A549 (cell line): ENCODE results near the gene CDKN1B. TPM values are rescaled to one million over a fixed set of nuclear protein-coding genes. Genes with fewer than 3 reads are reported as not detected.

Experiments used
- ATAC-seq, 2 experiments: fragments of 200-7000 bp in 1 of 2; fragments of >200 bp in 1 of 2; cut with Nextera tagmentation in 1 of 2; cut with Tn5 transposase in 1 of 2; 3 replicates each; pipeline versions ENCODE4 v1.8.0 to v1.9.1; 2018 to 2020; ENCODE audit warnings: mild to moderate bottlenecking in 1 of 2, moderate library complexity in 1 of 2
- CTCF ChIA-PET: fragments of 300-600 bp; sonication (Branson Sonifier 250); formaldehyde crosslinking; extraction: SDS; loops from one replicate; lab custom pipeline; 2021; ENCODE audit warnings: antibody characterized with exemption, inconsistent platforms; lab: Yijun Ruan, JAX
- POLR2A ChIA-PET: fragments of 350-600 bp; formaldehyde crosslinking; extraction: SDS; loops from one replicate; lab custom pipeline; 2021; ENCODE audit warnings: antibody characterized with exemption, inconsistent platforms; lab: Yijun Ruan, JAX
- DNase-seq, 2 experiments: peaks; one replicate each; pipeline versions ENCODE4 v3.0.0 to v3.0.0-alpha.2; 2011 to 2016; ENCODE audit warnings: low read depth in 1 of 2, low spot score in 1 of 2
- FAIRE-seq: peaks from 2 replicates; lab custom pipeline; 2011; peaks lifted over from hg19 to GRCh38; lab: Jason Lieb, UNC
- H3K27ac ChIP-seq, 2 experiments: fragments of >200 bp; sonication (Bioruptor Twin); formaldehyde crosslinking; 3 replicates each; pipeline ENCODE4 v1.5.1; 2016 to 2017
- H3K4me1 ChIP-seq: fragments of >200 bp; sonication (Bioruptor Twin); formaldehyde crosslinking; 3 replicates; pipeline ENCODE4 v1.6.1; 2016
- H3K4me2 ChIP-seq: fragments of >200 bp; sonication (Bioruptor Twin); formaldehyde crosslinking; 3 replicates; pipeline ENCODE4 v1.6.1; 2016
- H3K4me3 ChIP-seq: fragments of >200 bp; sonication (Bioruptor Twin); formaldehyde crosslinking; 3 replicates; pipeline ENCODE4 v1.5.1; 2016
- H3K9me3 ChIP-seq: fragments of >200 bp; sonication (Bioruptor Twin); formaldehyde crosslinking; 3 replicates; pipeline ENCODE4 v1.6.1; 2016
- BHLHE40 ChIP-seq: IDR thresholded peaks from 2 replicates; pipeline ENCODE4 v1.6.1; 2012; ENCODE audit warnings: low read depth, low read length, inconsistent platforms
- CBX8 ChIP-seq: fragments of 200-600 bp; sonication (generic); IDR thresholded peaks from 2 replicates; pipeline ENCODE4 v1.6.1; 2016
- CEBPB ChIP-seq, 2 experiments: fragments of >200 bp in 1 of 2; sonication (Bioruptor Twin) in 1 of 2; formaldehyde crosslinking in 1 of 2; IDR thresholded peaks; 2 replicates each; pipeline ENCODE4 v1.6.1; 2012 to 2016
- CHD2 ChIP-seq: fragments of 150-350 bp; IDR thresholded peaks from 2 replicates; pipeline ENCODE4 v1.6.1; 2014; ENCODE audit warnings: low read length; ENCODE audit not compliant: partially characterized antibody
- ESRRA ChIP-seq: fragments of 150-350 bp; IDR thresholded peaks from 2 replicates; pipeline ENCODE4 v1.6.1; 2014; ENCODE audit warnings: mild to moderate bottlenecking, low read length, borderline replicate concordance
- FOSB ChIP-seq: fragments of 250-450 bp; sonication (Bioruptor Pico); IDR thresholded peaks from 2 replicates; pipeline ENCODE4 v1.5.0; 2020; ENCODE audit warnings: mild to moderate bottlenecking, moderate library complexity
- GATA3 ChIP-seq: IDR thresholded peaks from 2 replicates; pipeline ENCODE4 v1.6.1; 2012; ENCODE audit warnings: borderline replicate concordance
- HOXA7 ChIP-seq: fragments of 250-450 bp; sonication (Bioruptor Pico); IDR thresholded peaks from 2 replicates; pipeline ENCODE4 v1.5.0; 2020; ENCODE audit warnings: mild to moderate bottlenecking, moderate library complexity
- HOXB5 ChIP-seq: fragments of 250-450 bp; sonication (Bioruptor Pico); IDR thresholded peaks from 2 replicates; pipeline ENCODE4 v1.5.0; 2020; ENCODE audit warnings: mild to moderate bottlenecking, moderate library complexity
- JUN ChIP-seq, 2 experiments: fragments of >200 bp; sonication (Bioruptor Twin); formaldehyde crosslinking; IDR thresholded peaks; 2 replicates in 1 of 2; 3 replicates in 1 of 2; pipeline ENCODE4 v1.6.1; 2016 to 2017
- MAZ ChIP-seq: fragments of 150-350 bp; IDR thresholded peaks from 2 replicates; pipeline ENCODE4 v1.6.1; 2014; ENCODE audit warnings: antibody characterized with exemption, low read depth, low read length, borderline replicate concordance
- MYC ChIP-seq: IDR thresholded peaks from 2 replicates; pipeline ENCODE4 v1.6.1; 2012; ENCODE audit warnings: mild to moderate bottlenecking, inconsistent platforms, low read length, improper control_type of control experiment, borderline replicate concordance
- PHF8 ChIP-seq: fragments of 200-600 bp; sonication (generic); IDR thresholded peaks from 2 replicates; pipeline ENCODE4 v1.6.1; 2016; ENCODE audit warnings: low read depth, mild to moderate bottlenecking, antibody characterized with exemption, moderate library complexity, borderline replicate concordance
- POLR2A ChIP-seq: IDR thresholded peaks from 2 replicates; pipeline ENCODE4 v1.6.1; 2012; ENCODE audit warnings: mild to moderate bottlenecking, low read length
- RFX5 ChIP-seq: fragments of 450-650 bp; IDR thresholded peaks from 2 replicates; pipeline ENCODE4 v1.7.1; 2014; ENCODE audit warnings: antibody characterized with exemption, mild to moderate bottlenecking, moderate library complexity
- TFCP2L1 ChIP-seq: fragments of 250-450 bp; sonication (Bioruptor Pico); IDR thresholded peaks from 2 replicates; pipeline ENCODE4 v1.5.0; 2021; ENCODE audit warnings: mild to moderate bottlenecking
- TP53 ChIP-seq: fragments of 250-450 bp; sonication (Bioruptor Pico); IDR thresholded peaks from 2 replicates; pipeline ENCODE4 v1.5.0; 2021; ENCODE audit warnings: mild to moderate bottlenecking, moderate library complexity
- ZSCAN20 ChIP-seq: fragments of 250-450 bp; sonication (Bioruptor Pico); IDR thresholded peaks from 2 replicates; pipeline ENCODE4 v1.8.0; 2022; ENCODE audit warnings: mild to moderate bottlenecking, moderate library complexity
- WGBS: methylation state at CpG from one replicate; pipeline ENCODE4 v1.1.6; 2017; ENCODE audit errors: missing lambda C conversion rate; 5-methylcytosine and 5-hydroxymethylcytosine counted together
- polyA minus RNA-seq: library from RNA; depleted of rRNA, polyadenylated mRNA; stranded (reverse); fragments of >200 nt; gene quantifications from 2 replicates; pipeline ENCODE4 v1.2.3, GENCODE V29; 2011; rRNA and poly(A)+ RNA removed
- polyA plus RNA-seq, 4 experiments: library from polyadenylated mRNA; depleted of rRNA in 3 of 4; stranded (reverse); fragments of >200 nt; fragmentation: RNase III in 1 of 4; extraction: RNeasy Plus Mini Kit Qiagen cat#74134 plus additional on column Dnase treatment in 1 of 4; gene quantifications; 2 replicates in 3 of 4; 3 replicates in 1 of 4; pipeline ENCODE4 v1.2.3, GENCODE V29; 2011 to 2017
- TF ChIP-seq, protein P1 (sequence below): IDR thresholded peaks from 2 replicates; pipeline ENCODE4 v1.6.1; 2012
- TF ChIP-seq, protein P2 (sequence below): IDR thresholded peaks from 2 replicates; pipeline ENCODE4 v1.6.1; 2012
- TF ChIP-seq, protein P3 (sequence below): fragments of >200 bp; sonication (Bioruptor Twin); formaldehyde crosslinking; IDR thresholded peaks from 2 replicates; pipeline ENCODE4 v1.6.1; 2016
- TF ChIP-seq, protein P4 (sequence below): IDR thresholded peaks from 2 replicates; pipeline ENCODE4 v1.6.1; 2012; ENCODE audit warnings: low read depth, borderline replicate concordance
- TF ChIP-seq, protein P5 (sequence below): fragments of 250-450 bp; sonication (Bioruptor Pico); IDR thresholded peaks from 2 replicates; pipeline ENCODE4 v1.5.0; 2021; ENCODE audit warnings: mild to moderate bottlenecking, moderate library complexity, borderline replicate concordance

The CDKN1B gene
- polyA plus RNA-seq (2011; rRNA removed): 20.4 and 26.8 TPM in 2 replicates
- polyA plus RNA-seq (2012; cell fraction: cytosol; rRNA removed): 8.1 and 9.7 TPM in 2 replicates
- polyA plus RNA-seq (2012; cell fraction: nucleus; rRNA removed): 7.2 and 7.8 TPM in 2 replicates
- 18.0 to 20.5 TPM (median 20.3 TPM) in 3 replicates for polyA plus RNA-seq (2017; fragmentation: RNase III; extraction: RNeasy Plus Mini Kit Qiagen cat#74134 plus additional on column Dnase treatment)
- polyA minus RNA-seq: 7.8 and 11.8 TPM in 2 replicates

DNA sequence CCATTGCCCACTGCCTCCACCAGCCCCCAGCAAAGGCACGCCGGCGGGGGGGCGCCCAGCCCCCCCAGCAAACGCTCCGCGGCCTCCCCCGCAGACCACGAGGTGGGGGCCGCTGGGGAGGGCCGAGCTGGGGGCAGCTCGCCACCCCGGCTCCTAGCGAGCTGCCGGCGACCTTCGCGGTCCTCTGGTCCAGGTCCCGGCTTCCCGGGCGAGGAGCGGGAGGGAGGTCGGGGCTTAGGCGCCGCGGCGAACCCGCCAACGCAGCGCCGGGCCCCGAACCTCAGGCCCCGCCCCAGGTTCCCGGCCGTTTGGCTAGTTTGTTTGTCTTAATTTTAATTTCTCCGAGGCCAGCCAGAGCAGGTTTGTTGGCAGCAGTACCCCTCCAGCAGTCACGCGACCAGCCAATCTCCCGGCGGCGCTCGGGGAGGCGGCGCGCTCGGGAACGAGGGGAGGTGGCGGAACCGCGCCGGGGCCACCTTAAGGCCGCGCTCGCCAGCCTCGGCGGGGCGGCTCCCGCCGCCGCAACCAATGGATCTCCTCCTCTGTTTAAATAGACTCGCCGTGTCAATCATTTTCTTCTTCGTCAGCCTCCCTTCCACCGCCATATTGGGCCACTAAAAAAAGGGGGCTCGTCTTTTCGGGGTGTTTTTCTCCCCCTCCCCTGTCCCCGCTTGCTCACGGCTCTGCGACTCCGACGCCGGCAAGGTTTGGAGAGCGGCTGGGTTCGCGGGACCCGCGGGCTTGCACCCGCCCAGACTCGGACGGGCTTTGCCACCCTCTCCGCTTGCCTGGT lies at the start of gene CDKN1B:
Gene CDKN1B, plus strand, starts transcription at position 576 of the 793 bp plus-strand sequence. CDS start 472 bp downstream, outside the sequence.
- TF ChIP-seq HOXA7 (CRISPR knock-in tag) (no peak), CHD2 (no peak), MAZ (no peak), ZSCAN20 (CRISPR knock-in tag) (no peak), PHF8 (0 out of 2 replicates have a peak, but pooled peaks have one; percentile 8), FOSB (no peak), POLR2A (peak; percentile 37; the same call in 1 of the 2 replicates), JUN (IDR thresholded peaks at IDR 0.05) (peak; percentile 59 to 60; a peak in 3 of 5 replicates), BHLHE40 (peak; percentile 66), CEBPB (IDR thresholded peaks at IDR 0.05) (no peak), TP53 (CRISPR knock-in tag) (no peak), CBX8 (no peak), GATA3 (0 out of 2 replicates have a peak, but pooled peaks have one; percentile 15)
- TF ChIP-seq, protein P1, sequence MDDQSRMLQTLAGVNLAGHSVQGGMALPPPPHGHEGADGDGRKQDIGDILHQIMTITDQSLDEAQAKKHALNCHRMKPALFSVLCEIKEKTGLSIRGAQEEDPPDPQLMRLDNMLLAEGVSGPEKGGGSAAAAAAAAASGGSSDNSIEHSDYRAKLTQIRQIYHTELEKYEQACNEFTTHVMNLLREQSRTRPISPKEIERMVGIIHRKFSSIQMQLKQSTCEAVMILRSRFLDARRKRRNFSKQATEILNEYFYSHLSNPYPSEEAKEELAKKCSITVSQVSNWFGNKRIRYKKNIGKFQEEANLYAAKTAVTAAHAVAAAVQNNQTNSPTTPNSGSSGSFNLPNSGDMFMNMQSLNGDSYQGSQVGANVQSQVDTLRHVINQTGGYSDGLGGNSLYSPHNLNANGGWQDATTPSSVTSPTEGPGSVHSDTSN: peak; percentile 92
- TF ChIP-seq, protein P2, sequence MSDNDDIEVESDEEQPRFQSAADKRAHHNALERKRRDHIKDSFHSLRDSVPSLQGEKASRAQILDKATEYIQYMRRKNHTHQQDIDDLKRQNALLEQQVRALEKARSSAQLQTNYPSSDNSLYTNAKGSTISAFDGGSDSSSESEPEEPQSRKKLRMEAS: peak; percentile 82
- ATAC-seq (peak; percentile 81 to 88), FAIRE-seq (no peak), DNase-seq (peak; percentile 88 to 92)
- H3K27ac ChIP-seq: peak within 1 kb of the TSS; percentile 96 to 98
- peaks cover 53% of the 10 kb centered on the region for H3K4me1 ChIP-seq
- no peaks in the 10 kb centered on the region for H3K9me3 ChIP-seq
- H3K4me2 ChIP-seq: peak within 1 kb of the TSS; percentile 99
- H3K4me3 ChIP-seq: peak within 1 kb of the TSS; percentile 87
- ChIA-PET POLR2A (interaction anchor here (2.1 to 2.3 kb wide), 2 partner anchors 9 to 360 kb away, joined by 5 to 10 read pairs; partner anchors contain the start of gene BORCS5), CTCF (interaction anchor here (0.6 to 1.8 kb wide), 4 partner anchors 12 to 296 kb away, joined by 3 to 11 read pairs (median 4); no protein-coding TSS in a partner anchor)
- WGBS: 2% methylated on average over 45 of the region's 81 CpGs

DNA sequence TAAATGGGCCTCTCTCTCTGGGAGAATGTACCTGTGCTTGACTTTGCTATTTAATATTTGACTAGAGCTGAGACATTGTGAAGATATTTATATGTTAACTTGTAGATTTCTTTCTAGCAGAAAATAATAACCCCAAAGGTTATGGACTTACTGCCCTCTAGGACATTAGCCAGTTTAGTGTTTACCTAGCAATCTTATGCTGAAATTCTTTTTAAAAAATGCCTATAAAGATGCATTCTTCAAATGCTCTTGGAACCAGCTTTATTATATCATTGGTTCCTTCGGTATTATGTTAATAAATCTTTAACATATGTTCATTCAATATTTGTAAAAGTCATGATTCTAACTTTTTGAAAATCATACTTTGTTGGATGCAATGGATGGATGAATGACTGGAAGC lies 49.2 kb upstream of the CDKN1B start:
- DNase-seq: no peak
- TF ChIP-seq CEBPB (IDR thresholded peaks at IDR 0.05) (peak in 1 of 2 experiments; percentile 40; a peak in 1 of 4 replicates), PHF8 (no peak), GATA3 (peak; percentile 50; the same call in 1 of the 2 replicates), TFCP2L1 (CRISPR knock-in tag) (no peak)
- TF ChIP-seq, protein P3, sequence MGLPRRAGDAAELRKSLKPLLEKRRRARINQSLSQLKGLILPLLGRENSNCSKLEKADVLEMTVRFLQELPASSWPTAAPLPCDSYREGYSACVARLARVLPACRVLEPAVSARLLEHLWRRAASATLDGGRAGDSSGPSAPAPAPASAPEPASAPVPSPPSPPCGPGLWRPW: no peak
- POLR2A ChIA-PET: no interaction called here
- no peaks in the 10 kb centered on the region for H3K9me3 ChIP-seq
- FAIRE-seq: peak; percentile 76
- H3K27ac ChIP-seq: no peak overlapping the region
- 3% methylated on average over 1 of the region's 1 CpG for WGBS
- CTCF ChIA-PET: interaction anchor here (0.6 to 7.2 kb wide), 2 partner anchors 12 to 109 kb away, joined by 3 to 39 read pairs; no protein-coding TSS in a partner anchor
- H3K4me1 ChIP-seq: peaks cover 61% of the 10 kb centered on the region
- H3K4me2 ChIP-seq: peak overlapping the region; percentile 56
- H3K4me3 ChIP-seq: no peak overlapping the region
- ATAC-seq: peak in 1 of 2 experiments; percentile 54; a peak in 2 of 6 replicates

DNA sequence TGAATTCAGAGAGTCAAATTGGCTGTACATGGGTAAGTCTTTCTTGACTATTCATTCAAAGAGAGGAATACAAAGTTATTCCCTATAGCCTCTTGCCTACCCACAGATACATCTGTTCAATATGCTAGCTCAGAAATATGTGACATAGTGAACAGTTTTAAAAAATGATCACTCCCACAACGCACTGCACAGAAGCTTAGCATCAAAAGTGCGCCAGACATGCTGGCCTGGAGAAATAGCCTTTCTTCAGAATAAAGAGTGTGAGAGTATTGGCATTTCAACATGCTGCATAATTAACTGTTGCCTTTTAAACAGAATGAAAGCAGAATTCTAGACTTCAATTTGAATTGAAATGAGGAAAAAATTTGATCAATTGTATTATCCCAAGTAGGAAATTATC lies 48.1 kb upstream of the CDKN1B start:
- 89% methylated on average over 2 of the region's 2 CpGs for WGBS
- peak; percentile 18 for FAIRE-seq
- peak overlapping the region; percentile 56; the same call in 2 of the 3 replicates for H3K4me2 ChIP-seq
- no peak for DNase-seq
- H3K4me3 ChIP-seq: no peak overlapping the region
- no peaks in the 10 kb centered on the region for H3K9me3 ChIP-seq
- CTCF ChIA-PET: interaction anchor here (7.2 kb wide), 1 partner anchor 13 kb away, joined by 39 read pairs; no protein-coding TSS in a partner anchor
- no peak for ATAC-seq
- peak overlapping the region in 1 of 2 experiments; percentile 45; a peak in 2 of 6 replicates for H3K27ac ChIP-seq
- POLR2A ChIA-PET: no interaction called here
- TF ChIP-seq HOXB5 (CRISPR knock-in tag) (no peak), MYC (no peak), CBX8 (no peak), ESRRA (no peak), HOXA7 (CRISPR knock-in tag) (no peak), RFX5 (no peak)
- TF ChIP-seq, protein P4, sequence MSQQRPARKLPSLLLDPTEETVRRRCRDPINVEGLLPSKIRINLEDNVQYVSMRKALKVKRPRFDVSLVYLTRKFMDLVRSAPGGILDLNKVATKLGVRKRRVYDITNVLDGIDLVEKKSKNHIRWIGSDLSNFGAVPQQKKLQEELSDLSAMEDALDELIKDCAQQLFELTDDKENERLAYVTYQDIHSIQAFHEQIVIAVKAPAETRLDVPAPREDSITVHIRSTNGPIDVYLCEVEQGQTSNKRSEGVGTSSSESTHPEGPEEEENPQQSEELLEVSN: no peak
- TF ChIP-seq, protein P5, sequence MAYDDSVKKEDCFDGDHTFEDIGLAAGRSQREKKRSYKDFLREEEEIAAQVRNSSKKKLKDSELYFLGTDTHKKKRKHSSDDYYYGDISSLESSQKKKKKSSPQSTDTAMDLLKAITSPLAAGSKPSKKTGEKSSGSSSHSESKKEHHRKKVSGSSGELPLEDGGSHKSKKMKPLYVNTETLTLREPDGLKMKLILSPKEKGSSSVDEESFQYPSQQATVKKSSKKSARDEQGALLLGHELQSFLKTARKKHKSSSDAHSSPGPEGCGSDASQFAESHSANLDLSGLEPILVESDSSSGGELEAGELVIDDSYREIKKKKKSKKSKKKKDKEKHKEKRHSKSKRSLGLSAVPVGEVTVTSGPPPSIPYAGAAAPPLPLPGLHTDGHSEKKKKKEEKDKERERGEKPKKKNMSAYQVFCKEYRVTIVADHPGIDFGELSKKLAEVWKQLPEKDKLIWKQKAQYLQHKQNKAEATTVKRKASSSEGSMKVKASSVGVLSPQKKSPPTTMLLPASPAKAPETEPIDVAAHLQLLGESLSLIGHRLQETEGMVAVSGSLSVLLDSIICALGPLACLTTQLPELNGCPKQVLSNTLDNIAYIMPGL (CRISPR knock-in tag): no peak
- TF ChIP-seq, all 56 proteins: peak for 0
- peaks cover 66% of the 10 kb centered on the region for H3K4me1 ChIP-seq
